Retina (tissue), 1 donor: Measurements from ENCODE around the gene PDIA6.

ENCODE experiments used
- DNase-seq: peaks from one replicate; pipeline ENCODE4 v3.0.0-alpha.2; 2016

The PDIA6 gene

GRCh38 chr2:10760794-10761504, 51.6 kb downstream of the PDIA6 start:
- no peak for DNase-seq

- no peak for DNase-seq
Observed at GRCh38 chr2:10759151-10759714, 53.4 kb downstream of the PDIA6 start.

- DNase-seq, result no peak
Observed at GRCh38 chr2:10757814-10758286, 54.7 kb downstream of the PDIA6 start.

- DNase-seq, result no peak
Observed at GRCh38 chr2:10755621-10756020, 57.0 kb downstream of the PDIA6 start.

- DNase-seq, result no peak
Observed at GRCh38 chr2:10753876-10754275, 58.7 kb downstream of the PDIA6 start.

GRCh38 chr2:10753156-10753555, 59.4 kb downstream of the PDIA6 start:
- DNase-seq, result no peak

- DNase-seq, result no peak
Observed at GRCh38 chr2:10752236-10752635, 60.3 kb downstream of the PDIA6 start.

GRCh38 chr2:10750610-10751009, 62.0 kb downstream of the PDIA6 start:
- no peak for DNase-seq

GRCh38 chr2:10742666-10743065, 69.9 kb downstream of the PDIA6 start:
- DNase-seq, result no peak

GRCh38 chr2:10741139-10741538, 71.4 kb downstream of the PDIA6 start:
- no peak for DNase-seq

- no peak for DNase-seq
Observed at GRCh38 chr2:10740226-10740625, 72.4 kb downstream of the PDIA6 start.

- DNase-seq, result no peak
Observed at GRCh38 chr2:10738192-10738591, 74.4 kb downstream of the PDIA6 start.

- no peak for DNase-seq
Observed at GRCh38 chr2:10733980-10734379, 78.6 kb downstream of the PDIA6 start.

GRCh38 chr2:10733566-10733925, 79.0 kb downstream of the PDIA6 start:
- no peak for DNase-seq
